CD4-positive, alpha-beta T cell (primary cell): ENCODE results near the gene SEC24A. TPM values are rescaled to one million over a fixed set of nuclear protein-coding genes. Genes with fewer than 3 reads are reported as not detected.

Experiments used
- ATAC-seq: fragments of 200-7000 bp; cut with Tn5 transposase; one replicate; pipeline ENCODE4 v1.10.0; 2022; ENCODE audit warnings: mild to moderate bottlenecking; ENCODE audit not compliant: poor library complexity
- CTCF ChIA-PET: fragments of 350-600 bp; sonication (Branson Sonifier 250); formaldehyde crosslinking; loops from one replicate; lab custom pipeline; 2021; ENCODE audit warnings: antibody characterized with exemption, inconsistent platforms; lab: Charles Lee
- POLR2A ChIA-PET: fragments of 350-600 bp; sonication (Branson Sonifier 250); formaldehyde crosslinking; loops from one replicate; lab custom pipeline; 2021; ENCODE audit warnings: antibody characterized with exemption, inconsistent platforms; lab: Charles Lee
- DNase-seq, 14 experiments: peaks; one replicate each; pipeline ENCODE4 v3.0.0-alpha.2; 2013 to 2020; ENCODE audit warnings: mixed read lengths in 2 of 14
- H3K27ac ChIP-seq, 2 donors: one replicate each; pipeline versions ENCODE4 v1.5.1 to v1.7.0; 2013; ENCODE audit warnings: low read length in 2 of 2, low read depth in 1 of 2, mild to moderate bottlenecking in 1 of 2
- H3K27me3 ChIP-seq, 2 experiments: 1 replicate in 1 of 2; 2 replicates in 1 of 2; pipeline versions ENCODE4 v1.6.1 to v1.7.0; 2013; ENCODE audit warnings: low read length in 2 of 2, control low read depth in 1 of 2, mild to moderate bottlenecking in 1 of 2, moderate library complexity in 1 of 2; ENCODE audit not compliant: insufficient read depth in 2 of 2, control insufficient read depth in 1 of 2
- H3K36me3 ChIP-seq: one replicate; pipeline ENCODE4 v1.6.1; 2013; ENCODE audit warnings: low read length, control low read depth; ENCODE audit not compliant: insufficient read depth
- H3K4me1 ChIP-seq: one replicate; pipeline ENCODE4 v1.6.1; 2013; ENCODE audit warnings: low read length, control low read depth; ENCODE audit not compliant: insufficient read depth
- H3K4me3 ChIP-seq: one replicate; pipeline ENCODE4 v1.5.1; 2013; ENCODE audit warnings: mild to moderate bottlenecking, low read length, moderate library complexity
- H3K9me3 ChIP-seq, 2 experiments: 1 replicate in 1 of 2; 2 replicates in 1 of 2; pipeline versions ENCODE4 v1.6.1 to v1.7.0; 2013; ENCODE audit warnings: low read length in 2 of 2, mild to moderate bottlenecking in 2 of 2, control low read depth in 1 of 2, moderate library complexity in 1 of 2; ENCODE audit not compliant: control insufficient read depth in 1 of 2, insufficient read depth in 1 of 2
- H3K27ac Mint-ChIP-seq: one replicate; pipeline ENCODE4 v1.8.0; 2020; ENCODE audit warnings: mixed read lengths
- H3K27me3 Mint-ChIP-seq: one replicate; pipeline ENCODE4 v1.8.0; 2021; ENCODE audit warnings: mixed read lengths
- H3K36me3 Mint-ChIP-seq: one replicate; pipeline ENCODE4 v1.8.0; 2021; ENCODE audit warnings: low read depth, mixed read lengths
- H3K4me1 Mint-ChIP-seq: one replicate; pipeline ENCODE4 v1.8.0; 2021; ENCODE audit warnings: low read depth, mixed read lengths
- H3K4me3 Mint-ChIP-seq: one replicate; pipeline ENCODE4 v1.8.0; 2020; ENCODE audit warnings: mild to moderate bottlenecking, mixed read lengths
- H3K9me3 Mint-ChIP-seq: one replicate; pipeline ENCODE4 v1.8.0; 2020; ENCODE audit warnings: mixed read lengths
- CTCF ChIP-seq: fragments of 200-600 bp; IDR thresholded peaks from one replicate; pipeline ENCODE4 v1.8.0; 2022; ENCODE audit warnings: antibody characterized with exemption, mild to moderate bottlenecking
- intact Hi-C, 2 experiments: fragments of 100-400 bp; cut with DNase I in 1 of 2; cut with micrococcal nuclease in 1 of 2; formaldehyde crosslinking; loops; one replicate each; pipeline versions ENCODE4 v1.15.1 to v1.9.0; 2023 to 2025; cut with DNase I, micrococcal nuclease
- total RNA-seq, 174 experiments: library from RNA in 2 of 174; stranded (reverse) in 2 of 174; gene quantifications; one replicate each; pipeline ENCODE4 v1.2.3 and lab custom pipeline; 2021 to 2026

SEC24A gene
- total RNA-seq, 2 experiments from 2014 or later, result 11.7 to 12.3 TPM

GRCh38 chr5:134742134-134742533 lies 93.5 kb downstream of the SEC24A start:
- Histone ChIP-seq H3K36me3 (peaks cover 3% of the 10 kb centered on the region), H3K27ac (no peak overlapping the region), H3K9me3 (no peaks in the 10 kb centered on the region), H3K4me1 (peaks cover 28% of the 10 kb centered on the region), H3K4me3 (no peak overlapping the region), H3K27me3 (no peaks in the 10 kb centered on the region)
- H3K27ac Mint-ChIP-seq, result no peak overlapping the region
- no peaks in the 10 kb centered on the region for H3K9me3 Mint-ChIP-seq
- H3K4me1 Mint-ChIP-seq, result peaks cover 34% of the 10 kb centered on the region
- POLR2A ChIA-PET, result interaction anchor here (0.6 kb wide), 1 partner anchor 1690 kb away, joined by 3 read pairs; the partner anchor contains the start of gene HSPA4
- peak overlapping the region; percentile 46 for H3K4me3 Mint-ChIP-seq
- ATAC-seq, result no peak
- intact Hi-C loops, result no loop called here
- TF ChIP-seq CTCF, result no peak
- no peaks in the 10 kb centered on the region for H3K27me3 Mint-ChIP-seq
- no peak for DNase-seq
- peaks cover 37% of the 10 kb centered on the region for H3K36me3 Mint-ChIP-seq
- CTCF ChIA-PET, result interaction anchor here (5.5 kb wide), 1 partner anchor 15 kb away, joined by 78 read pairs; the partner anchor contains the start of gene DDX46

GRCh38 chr5:134749415-134749814 lies 100.8 kb downstream of the SEC24A start:
- peaks cover 20% of the 10 kb centered on the region for H3K36me3 Mint-ChIP-seq
- ATAC-seq, result no peak
- no peak overlapping the region for H3K27ac ChIP-seq
- no peaks in the 10 kb centered on the region for H3K27me3 Mint-ChIP-seq
- POLR2A ChIA-PET, result no interaction called here
- H3K27ac Mint-ChIP-seq, result no peak overlapping the region
- CTCF ChIA-PET, result interaction anchor here (0.6 to 2.4 kb wide), 3 partner anchors 9 to 113 kb away, joined by 3 to 5 read pairs (median 4); partner anchors contain the start of genes CAMLG and DDX46
- H3K4me3 ChIP-seq, result no peak overlapping the region
- no peaks in the 10 kb centered on the region for H3K4me1 Mint-ChIP-seq
- no peak for TF ChIP-seq CTCF
- no peaks in the 10 kb centered on the region for H3K27me3 ChIP-seq
- intact Hi-C loops, result no loop called here
- no peaks in the 10 kb centered on the region for H3K9me3 Mint-ChIP-seq
- H3K4me1 ChIP-seq, result no peaks in the 10 kb centered on the region
- H3K4me3 Mint-ChIP-seq, result no peak overlapping the region
- H3K36me3 ChIP-seq, result no peaks in the 10 kb centered on the region
- no peaks in the 10 kb centered on the region for H3K9me3 ChIP-seq
- DNase-seq, result no peak

- Histone ChIP-seq H3K36me3 (peaks cover under 1% of the 10 kb centered on the region), H3K4me3 (peak overlapping the region; percentile 91), H3K9me3 (no peaks in the 10 kb centered on the region), H3K27ac (peak overlapping the region; percentile 46 to 76), H3K27me3 (no peaks in the 10 kb centered on the region), H3K4me1 (peaks cover 22% of the 10 kb centered on the region)
- H3K27ac Mint-ChIP-seq, result peak overlapping the region; percentile 95
- H3K36me3 Mint-ChIP-seq, result peaks cover 15% of the 10 kb centered on the region
- peaks cover 38% of the 10 kb centered on the region for H3K4me1 Mint-ChIP-seq
- no peaks in the 10 kb centered on the region for H3K9me3 Mint-ChIP-seq
- no peaks in the 10 kb centered on the region for H3K27me3 Mint-ChIP-seq
- ATAC-seq (no peak), DNase-seq (peak in 1 of 14 experiments; percentile 2)
- intact Hi-C loops, result loop anchor here (1.0 to 10.0 kb wide), 6 partner anchors 20 to 1796 kb away; partner anchors contain the start of genes CAMLG (in 2 of the 2), AFF4 (in 1 of the 2), JADE2 (in 1 of the 2) and PPP2CA (in 1 of the 2)
- ChIA-PET CTCF (interaction anchor here (1.0 to 5.3 kb wide), 10 partner anchors 12 to 347 kb away, joined by 3 to 78 read pairs (median 4); partner anchors contain the start of genes C5orf24, CAMLG, CDKN2AIPNL and PCBD2), POLR2A (interaction anchor here (0.6 to 4.2 kb wide), 10 partner anchors 17 to 1706 kb away, joined by 3 to 71 read pairs (median 4); partner anchors contain the start of genes CAMLG, HSPA4, PCBD2 and PPP2CA)
- peak overlapping the region; percentile 100 for H3K4me3 Mint-ChIP-seq
- no peak for TF ChIP-seq CTCF
Observed at GRCh38 chr5:134758176-134758503, 109.6 kb downstream of the SEC24A start.
